Middle frontal gyrus (tissue), 1 donor: ENCODE measurements around the gene EWSR1.

ENCODE experiments used
- DNase-seq: peaks from one replicate; pipeline ENCODE4 v3.0.0-alpha.2; 2015; ENCODE audit warnings: low spot score; ENCODE audit errors: extremely low spot score

The EWSR1 gene

GRCh38 chr22:29269731-29270474 is 1.8 kb downstream of the EWSR1 start:
- DNase-seq, result no peak

GRCh38 chr22:29270475-29271271 is 2.6 kb downstream of the EWSR1 start:
- DNase-seq, result no peak

GRCh38 chr22:29272624-29273023 is 4.6 kb downstream of the EWSR1 start:
- DNase-seq, result no peak

GRCh38 chr22:29275167-29275566 is 7.1 kb downstream of the EWSR1 start:
- DNase-seq, result no peak

- DNase-seq, result no peak
Measured at GRCh38 chr22:29275819-29276565, 7.9 kb downstream of the EWSR1 start.

- DNase-seq, result no peak
Measured at GRCh38 chr22:29277927-29278326, 9.9 kb downstream of the EWSR1 start.

- DNase-seq, result no peak
Measured at GRCh38 chr22:29284196-29284595, 16.1 kb downstream of the EWSR1 start.

- no peak for DNase-seq
Measured at GRCh38 chr22:29288837-29289236, 20.8 kb downstream of the EWSR1 start.

GRCh38 chr22:29290061-29290460 is 22.0 kb downstream of the EWSR1 start:
- DNase-seq, result no peak

- DNase-seq, result no peak
Measured at GRCh38 chr22:29291215-29291614, 23.1 kb downstream of the EWSR1 start.

GRCh38 chr22:29292379-29292778 is 24.3 kb downstream of the EWSR1 start:
- no peak for DNase-seq

GRCh38 chr22:29298641-29299040 is 30.6 kb downstream of the EWSR1 start:
- no peak for DNase-seq

- no peak for DNase-seq
Measured at GRCh38 chr22:29299136-29299900, 31.2 kb downstream of the EWSR1 start.

GRCh38 chr22:29300467-29300806 is 32.4 kb downstream of the EWSR1 start:
- DNase-seq, result no peak

GRCh38 chr22:29300807-29301601 is 32.9 kb downstream of the EWSR1 start:
- no peak for DNase-seq

GRCh38 chr22:29301716-29302401 is 33.8 kb downstream of the EWSR1 start:
- no peak for DNase-seq

- DNase-seq, result no peak
Measured at GRCh38 chr22:29302402-29302680, 34.3 kb downstream of the EWSR1 start.

GRCh38 chr22:29302681-29303465 is 34.8 kb downstream of the EWSR1 start:
- DNase-seq, result no peak

GRCh38 chr22:29305836-29306174 is 37.7 kb downstream of the EWSR1 start:
- no peak for DNase-seq
